A549 treated with dexamethasone at 1 μM for 4 hours (cell line): ENCODE measurements around the gene ZNF157. TPM values are rescaled to one million over a fixed set of nuclear protein-coding genes. Genes with fewer than 3 reads are reported as not detected.

Source experiments
- total RNA-seq: library from RNA; stranded (reverse); fragments of 200-300 nt; extraction: Qiagen RNA extraction; gene quantifications from 5 replicates; pipeline ENCODE4 v1.2.3, GENCODE V29; 2022

ZNF157 gene
- 0.05 TPM in 2 of 5 replicates, not detected in the others for total RNA-seq

GRCh38 chrX:47370278-47370677 is at the start of gene ZNF157:
Gene ZNF157, plus strand, starts transcription at chrX:47370578. Its CDS starts 91 bp downstream, at chrX:47370669.

Other genes with a start within 250 kb of the ZNF157 start
- gene NDUFB11, start 225.9 kb upstream of the ZNF157 start, total RNA-seq = 138 to 156 TPM (median 146 TPM) in 5 replicates
- gene RBM10, start 225.4 kb upstream of the ZNF157 start, total RNA-seq = 29.2 to 47.5 TPM (median 45.8 TPM) in 5 replicates
- gene UBA1, start 176.7 kb upstream of the ZNF157 start, total RNA-seq = 152 to 201 TPM (median 201 TPM) in 5 replicates
- gene CDK16, start 151.9 kb upstream of the ZNF157 start, total RNA-seq = 79.7 to 120 TPM (median 114 TPM) in 5 replicates
- gene USP11, start 137.6 kb upstream of the ZNF157 start, total RNA-seq = 44.4 to 60.6 TPM (median 56.8 TPM) in 5 replicates
- 3.6 to 4.5 TPM (median 4.3 TPM) in 5 replicates for gene ZNF41, start 112.6 kb downstream of the ZNF157 start, total RNA-seq
- 40.3 to 59.5 TPM (median 55.8 TPM) in 5 replicates for gene ARAF, start 190.6 kb downstream of the ZNF157 start, total RNA-seq
- gene TIMP1, start 211.9 kb downstream of the ZNF157 start, total RNA-seq = 247 to 270 TPM (median 250 TPM) in 5 replicates
- gene SYN1, start 249.3 kb downstream of the ZNF157 start, total RNA-seq = 0.15 to 0.73 TPM (median 0.42 TPM) in 5 replicates